Kidney (tissue), 14 donors: ENCODE data around the gene ANKRD1. TPM values are rescaled to one million over a fixed set of nuclear protein-coding genes. Genes with fewer than 3 reads are reported as not detected.

Experiments used
- DNase-seq, 5 donors: peaks; one replicate each; pipeline ENCODE4 v3.0.0-alpha.2; 2013 to 2020
- FAIRE-seq: peaks from 2 replicates; lab custom pipeline; 2012; peaks lifted over from hg19 to GRCh38; lab: Jason Lieb, UNC
- H3K27ac ChIP-seq, 2 donors: one replicate each; pipeline ENCODE4 v1.7.0; 2013; ENCODE audit warnings: low read depth in 2 of 2, low read length in 2 of 2, inconsistent platforms in 1 of 2
- H3K27me3 ChIP-seq: one replicate; pipeline ENCODE4 v1.7.1; 2013; ENCODE audit warnings: low read length, inconsistent platforms; ENCODE audit not compliant: control insufficient read depth, insufficient read depth
- H3K36me3 ChIP-seq, 3 donors: one replicate each; pipeline versions ENCODE4 v1.7.0 to v1.7.1; 2013; ENCODE audit warnings: low read length in 3 of 3, control low read depth in 1 of 3, inconsistent platforms in 1 of 3; ENCODE audit not compliant: insufficient read depth in 3 of 3, control insufficient read depth in 2 of 3
- H3K4me1 ChIP-seq, 3 donors: one replicate each; pipeline versions ENCODE4 v1.7.0 to v1.7.1; 2013; ENCODE audit warnings: low read length in 3 of 3, inconsistent platforms in 1 of 3, low read depth in 1 of 3; ENCODE audit not compliant: control insufficient read depth in 2 of 3, insufficient read depth in 2 of 3
- H3K4me3 ChIP-seq, 3 donors: one replicate each; pipeline versions ENCODE4 v1.7.0 to v1.8.1; 2013; ENCODE audit warnings: low read length in 3 of 3, control low read depth in 1 of 3, inconsistent platforms in 1 of 3
- H3K9ac ChIP-seq, 3 donors: one replicate each; pipeline versions ENCODE4 v1.7.0 to v1.7.1; 2013; ENCODE audit warnings: low read length in 3 of 3, control low read depth in 1 of 3, inconsistent platforms in 1 of 3
- H3K9me3 ChIP-seq, 3 donors: one replicate each; pipeline versions ENCODE4 v1.7.0 to v1.7.1; 2013; ENCODE audit warnings: low read length in 3 of 3, control low read depth in 1 of 3, inconsistent platforms in 1 of 3; ENCODE audit not compliant: control insufficient read depth in 2 of 3, insufficient read depth in 1 of 3
- intact Hi-C: fragments of 100-400 bp; cut with DNase I; formaldehyde crosslinking; loops from one replicate; pipeline ENCODE4 v1.11.1; 2022
- polyA plus RNA-seq: library from polyadenylated mRNA; stranded (reverse); fragments of 350-450 nt; fragmentation: Illumina TruSeq; extraction: RNeasy Lipid Tissue Mini Kit (QIAGEN cat#74804); gene quantifications from one replicate; pipeline ENCODE4 v1.2.3, GENCODE V29; 2014; ENCODE audit warnings: low read depth, low replicate concordance; ENCODE audit not compliant: insufficient read depth
- total RNA-seq: library from RNA; stranded (reverse); fragmentation: NEBNext Ultra II Directional; extraction: Animal tissue kit (Norgen Biotek cat#: 25700); gene quantifications from one replicate; pipeline ENCODE4 v1.2.1, GENCODE V29; 2021
- TF ChIP-seq, protein P1 (sequence below): IDR thresholded peaks from 3 replicates; pipeline ENCODE4 v1.5.1; 2012; ENCODE audit warnings: mild to moderate bottlenecking, moderate library complexity, borderline replicate concordance; ENCODE audit not compliant: insufficient read depth; ENCODE audit errors: extremely low read depth
- donor health status: control.
- donor health status: control.
- donor health status: control.
- donor health status: control.
- donor health status: control.
- donor health status: DM: yes; HTN: yes; CAD: no.
- donor health status: Normal renal cell carcinoma (clear cell type).

Gene ANKRD1
- total and polyA plus RNA-seq, 2 donors from 2014 or later, result 0.58 TPM; not detected in 1

DNA sequence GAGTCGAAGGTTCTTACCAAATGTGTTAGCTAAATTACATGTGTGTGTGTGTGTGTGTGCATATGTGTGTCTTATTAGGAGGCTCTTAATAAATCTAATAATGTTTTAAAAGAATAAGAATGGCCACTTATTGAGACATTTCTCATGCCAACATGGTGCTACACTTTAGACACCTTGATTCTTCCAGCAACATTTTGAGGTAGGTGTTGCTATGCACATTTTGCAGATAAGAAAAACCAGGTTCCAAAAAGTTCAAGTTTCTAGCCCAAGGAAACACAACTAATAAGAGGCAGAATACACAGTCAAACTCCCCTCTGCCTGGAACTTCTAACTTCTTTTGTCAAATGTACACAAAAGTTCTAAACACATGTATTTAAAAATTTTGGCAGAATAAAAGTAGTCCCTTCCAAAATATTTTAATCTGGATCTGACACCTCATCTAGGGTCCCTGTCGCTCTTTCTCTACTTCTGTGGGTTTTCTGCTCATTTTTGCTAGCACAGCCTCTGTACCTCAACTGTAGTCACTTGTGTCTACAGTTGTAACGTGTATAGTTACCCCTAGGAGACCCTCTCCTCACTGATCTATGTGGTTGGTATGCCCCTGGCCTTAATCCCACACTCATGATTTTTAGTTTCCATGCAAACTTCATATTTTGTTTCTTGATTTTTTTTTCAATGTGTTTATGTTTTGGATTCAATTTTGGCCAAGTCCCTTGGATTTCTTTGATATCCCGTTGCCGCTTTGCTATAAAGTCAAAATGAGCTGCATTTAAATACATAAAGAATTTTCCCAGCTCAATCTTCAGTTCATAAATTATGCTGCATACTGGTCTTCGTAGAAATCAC is 4.3 kb downstream of the ANKRD1 start:
- H3K36me3 ChIP-seq, result no peaks in the 10 kb centered on the region
- no peak for FAIRE-seq

DNA sequence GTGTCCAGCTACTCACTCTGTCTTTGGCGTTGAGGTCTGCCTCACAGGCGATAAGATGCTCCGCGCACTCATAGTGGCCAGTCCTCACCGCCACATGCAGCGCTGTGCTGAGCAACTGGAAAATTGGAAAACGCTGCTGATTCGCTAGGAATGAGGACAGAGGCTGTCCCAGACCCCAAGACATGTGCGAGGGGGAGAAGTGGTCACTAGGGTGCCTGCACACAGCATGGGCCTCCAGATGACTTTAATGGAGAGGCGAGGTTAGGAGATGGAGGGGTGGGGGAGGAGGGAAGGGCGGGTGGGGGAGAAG is 5.2 kb downstream of the ANKRD1 start:
- no peak overlapping the region for H3K9ac ChIP-seq
- DNase-seq (peak in 2 of 5 donors; percentile 12 to 48), FAIRE-seq (no peak)
- no peaks in the 10 kb centered on the region for H3K36me3 ChIP-seq
- H3K4me3 ChIP-seq, result no peak overlapping the region
- no peaks in the 10 kb centered on the region for H3K9me3 ChIP-seq
- TF ChIP-seq, protein P1, sequence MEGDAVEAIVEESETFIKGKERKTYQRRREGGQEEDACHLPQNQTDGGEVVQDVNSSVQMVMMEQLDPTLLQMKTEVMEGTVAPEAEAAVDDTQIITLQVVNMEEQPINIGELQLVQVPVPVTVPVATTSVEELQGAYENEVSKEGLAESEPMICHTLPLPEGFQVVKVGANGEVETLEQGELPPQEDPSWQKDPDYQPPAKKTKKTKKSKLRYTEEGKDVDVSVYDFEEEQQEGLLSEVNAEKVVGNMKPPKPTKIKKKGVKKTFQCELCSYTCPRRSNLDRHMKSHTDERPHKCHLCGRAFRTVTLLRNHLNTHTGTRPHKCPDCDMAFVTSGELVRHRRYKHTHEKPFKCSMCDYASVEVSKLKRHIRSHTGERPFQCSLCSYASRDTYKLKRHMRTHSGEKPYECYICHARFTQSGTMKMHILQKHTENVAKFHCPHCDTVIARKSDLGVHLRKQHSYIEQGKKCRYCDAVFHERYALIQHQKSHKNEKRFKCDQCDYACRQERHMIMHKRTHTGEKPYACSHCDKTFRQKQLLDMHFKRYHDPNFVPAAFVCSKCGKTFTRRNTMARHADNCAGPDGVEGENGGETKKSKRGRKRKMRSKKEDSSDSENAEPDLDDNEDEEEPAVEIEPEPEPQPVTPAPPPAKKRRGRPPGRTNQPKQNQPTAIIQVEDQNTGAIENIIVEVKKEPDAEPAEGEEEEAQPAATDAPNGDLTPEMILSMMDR, result no peak
- no peaks in the 10 kb centered on the region for H3K27me3 ChIP-seq
- no peak overlapping the region for H3K27ac ChIP-seq
- intact Hi-C loops, result no loop called here
- peaks cover 0 to 2% (median 0%) of the 10 kb centered on the region in 3 donors for H3K4me1 ChIP-seq

More for the DNA sequence above, 4.3 kb downstream of the ANKRD1 start:
- intact Hi-C loops, result no loop called here
- Histone ChIP-seq H3K9me3 (no peaks in the 10 kb centered on the region), H3K4me3 (no peak overlapping the region), H3K27ac (no peak overlapping the region), H3K4me1 (peaks cover 0 to 2% (median 0%) of the 10 kb centered on the region in 3 donors), H3K9ac (no peak overlapping the region), H3K27me3 (no peaks in the 10 kb centered on the region)
- TF ChIP-seq, protein P1, result no peak
- no peak for DNase-seq

DNA sequence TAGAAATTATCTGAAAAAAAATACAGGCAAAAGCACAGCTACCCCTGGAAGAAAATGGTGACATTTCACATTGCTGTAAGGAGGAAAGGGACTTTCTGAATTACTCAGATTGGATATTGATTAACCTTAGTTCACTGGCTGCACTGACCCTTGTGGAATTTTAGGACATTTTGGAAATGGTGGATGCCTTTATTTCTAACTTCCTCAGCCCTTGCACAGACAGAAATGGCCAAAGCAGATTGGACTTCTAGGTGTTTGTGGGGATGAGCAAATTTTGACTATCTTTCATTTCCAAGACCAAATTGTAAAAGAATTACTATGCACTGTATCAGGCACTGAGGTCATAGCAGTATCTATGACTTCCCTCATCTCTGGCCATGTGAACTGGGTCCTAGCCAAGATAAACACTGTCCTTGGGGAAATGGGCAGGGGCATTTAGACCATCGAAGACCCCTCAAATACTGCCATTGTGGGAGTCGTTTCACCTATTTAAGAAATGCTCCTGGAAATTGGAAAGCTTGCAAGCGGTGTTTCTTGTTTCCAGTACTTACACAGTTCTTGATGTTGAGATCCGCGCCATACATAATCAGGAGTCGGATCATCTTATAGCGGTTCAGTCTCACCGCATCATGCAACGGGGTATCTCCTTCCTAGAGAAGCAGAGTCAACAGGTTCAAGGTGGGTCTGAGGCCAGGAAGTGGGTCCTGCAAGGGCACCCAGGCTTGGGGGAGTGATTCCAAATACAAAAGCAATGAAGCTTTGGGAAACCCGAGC is 5.7 kb downstream of the ANKRD1 start:
- H3K27me3 ChIP-seq, result no peaks in the 10 kb centered on the region
- no peak for FAIRE-seq
- no peak overlapping the region for H3K9ac ChIP-seq
- TF ChIP-seq, protein P1, result no peak
- H3K9me3 ChIP-seq, result no peaks in the 10 kb centered on the region
- peaks cover 0 to 2% (median 0%) of the 10 kb centered on the region in 3 donors for H3K4me1 ChIP-seq
- no peak overlapping the region for H3K27ac ChIP-seq
- no peak overlapping the region for H3K4me3 ChIP-seq
- intact Hi-C loops, result loop anchor here (5.0 kb wide), 1 partner anchor 337 kb away; no protein-coding TSS in a partner anchor
- H3K36me3 ChIP-seq, result no peaks in the 10 kb centered on the region
- DNase-seq, result no peak
